IgD-negative memory B cell (primary cell): ENCODE results near the gene ZNF597. TPM values are rescaled to one million over a fixed set of nuclear protein-coding genes. Genes with fewer than 3 reads are reported as not detected.
A peak's percentile ranks its signal among the peaks of the same experiment; 100 is the strongest.
"Not testable (repeated sequence)": the region's sequence is repeated elsewhere in the genome, so short reads cannot be mapped to it uniquely, and the experiment has no call there.

Experiments used
- H3K27ac Mint-ChIP-seq, 3 donors: one replicate each; pipeline ENCODE4 v1.8.0; 2020 to 2022; ENCODE audit warnings: mild to moderate bottlenecking in 3 of 3, mixed read lengths in 3 of 3, moderate library complexity in 1 of 3
- H3K27me3 Mint-ChIP-seq: one replicate; pipeline ENCODE4 v1.8.0; 2021; ENCODE audit warnings: mixed read lengths
- H3K36me3 Mint-ChIP-seq: one replicate; pipeline ENCODE4 v1.8.0; 2020; ENCODE audit warnings: mild to moderate bottlenecking, mixed read lengths
- H3K4me1 Mint-ChIP-seq, 3 donors: one replicate each; pipeline ENCODE4 v1.8.0; 2020 to 2022; ENCODE audit warnings: mixed read lengths in 3 of 3, mild to moderate bottlenecking in 1 of 3
- H3K4me3 Mint-ChIP-seq, 4 donors: one replicate each; pipeline ENCODE4 v1.8.0; 2020 to 2022; ENCODE audit warnings: mild to moderate bottlenecking in 4 of 4, mixed read lengths in 4 of 4, moderate library complexity in 3 of 4
- H3K9me3 Mint-ChIP-seq, 3 donors: one replicate each; pipeline ENCODE4 v1.8.0; 2020 to 2021; ENCODE audit warnings: mixed read lengths in 3 of 3, mild to moderate bottlenecking in 1 of 3
- polyA plus RNA-seq: library from polyadenylated mRNA; unstranded; fragments of 300-500 nt; fragmentation: Illumina TruSeq; gene quantifications from one replicate; pipeline ENCODE4 v1.2.3, GENCODE V29; 2021

The ZNF597 gene
- polyA plus RNA-seq, 1 donor from 2014 or later = 1.0 TPM

GRCh38 chr16:3481696-3482658 lies 38.7 kb upstream of the ZNF597 start:
- Mint-ChIP-seq H3K4me1 (peaks cover 0 to 4% (median 0%) of the 10 kb centered on the region in 3 donors), H3K27ac (peak overlapping the region in 1 of 3 donors; percentile 73), H3K36me3 (peaks cover 8% of the 10 kb centered on the region)

GRCh38 chr16:3480901-3481695 lies 37.8 kb upstream of the ZNF597 start:
- Mint-ChIP-seq H3K27me3 (no peaks in the 10 kb centered on the region), H3K4me1 (peaks cover 0 to 4% (median 0%) of the 10 kb centered on the region in 3 donors), H3K9me3 (no peaks in the 10 kb centered on the region), H3K4me3 (no peak overlapping the region), H3K27ac (no peak overlapping the region), H3K36me3 (peaks cover 5% of the 10 kb centered on the region)

More at GRCh38 chr16:3481696-3482658, 38.7 kb upstream of the ZNF597 start:
- Mint-ChIP-seq H3K4me3 (no peak overlapping the region), H3K9me3 (no peaks in the 10 kb centered on the region), H3K27me3 (no peaks in the 10 kb centered on the region)

- Mint-ChIP-seq H3K27me3 (no peaks in the 10 kb centered on the region), H3K4me3 (no peak overlapping the region), H3K4me1 (peaks cover 0 to 4% (median 0%) of the 10 kb centered on the region in 3 donors), H3K27ac (no peak overlapping the region), H3K36me3 (peaks cover 6% of the 10 kb centered on the region), H3K9me3 (no peaks in the 10 kb centered on the region)
Observed at GRCh38 chr16:3479654-3480216, 36.4 kb upstream of the ZNF597 start.

GRCh38 chr16:3478242-3478925 lies 35.1 kb upstream of the ZNF597 start:
- Mint-ChIP-seq H3K27me3 (no peaks in the 10 kb centered on the region), H3K27ac (no peak overlapping the region), H3K36me3 (peaks cover 6% of the 10 kb centered on the region), H3K4me1 (peaks cover 0 to 5% (median 0%) of the 10 kb centered on the region in 3 donors), H3K4me3 (no peak overlapping the region), H3K9me3 (no peaks in the 10 kb centered on the region)

- Mint-ChIP-seq H3K4me3 (no peak overlapping the region), H3K9me3 (peaks cover 0 to 4% (median 3%) of the 10 kb centered on the region in 3 donors), H3K27ac (no peak overlapping the region), H3K4me1 (peaks cover 0 to 3% (median 0%) of the 10 kb centered on the region in 3 donors), H3K36me3 (peaks cover 1% of the 10 kb centered on the region), H3K27me3 (no peaks in the 10 kb centered on the region)
Observed at GRCh38 chr16:3476409-3476808, 33.1 kb upstream of the ZNF597 start.

- H3K36me3 Mint-ChIP-seq = peaks cover 1% of the 10 kb centered on the region
- H3K4me3 Mint-ChIP-seq = no peak overlapping the region
- H3K27me3 Mint-ChIP-seq = no peaks in the 10 kb centered on the region
- no peak overlapping the region for H3K27ac Mint-ChIP-seq
- H3K9me3 Mint-ChIP-seq = peaks cover 0 to 4% (median 3%) of the 10 kb centered on the region in 3 donors
- peaks cover 0 to 3% (median 0%) of the 10 kb centered on the region in 3 donors for H3K4me1 Mint-ChIP-seq
Observed at GRCh38 chr16:3475604-3476375, 32.5 kb upstream of the ZNF597 start.

GRCh38 chr16:3474870-3475269 lies 31.6 kb upstream of the ZNF597 start:
- H3K9me3 Mint-ChIP-seq, H3K27me3 Mint-ChIP-seq, H3K36me3 Mint-ChIP-seq, H3K4me1 Mint-ChIP-seq, H3K27ac Mint-ChIP-seq, H3K4me3 Mint-ChIP-seq: not testable (repeated sequence)

- Mint-ChIP-seq H3K9me3 (peaks cover 0 to 4% (median 3%) of the 10 kb centered on the region in 3 donors), H3K27me3 (no peaks in the 10 kb centered on the region), H3K36me3 (peaks cover 1% of the 10 kb centered on the region), H3K27ac (no peak overlapping the region), H3K4me3 (no peak overlapping the region), H3K4me1 (peaks cover 0 to 1% (median 0%) of the 10 kb centered on the region in 3 donors)
Observed at GRCh38 chr16:3474136-3474779, 31.0 kb upstream of the ZNF597 start.

GRCh38 chr16:3473596-3473943 lies 30.3 kb upstream of the ZNF597 start:
- H3K4me3 Mint-ChIP-seq, H3K27me3 Mint-ChIP-seq, H3K4me1 Mint-ChIP-seq: not testable (repeated sequence)

GRCh38 chr16:3472878-3473595 lies 29.7 kb upstream of the ZNF597 start:
- no peaks in the 10 kb centered on the region for H3K27me3 Mint-ChIP-seq
- peaks cover 1% of the 10 kb centered on the region for H3K36me3 Mint-ChIP-seq
- peaks cover 0 to 4% (median 3%) of the 10 kb centered on the region in 3 donors for H3K9me3 Mint-ChIP-seq
- peaks cover 0 to 4% (median 2%) of the 10 kb centered on the region in 3 donors for H3K4me1 Mint-ChIP-seq
- no peak overlapping the region for H3K27ac Mint-ChIP-seq
- no peak overlapping the region for H3K4me3 Mint-ChIP-seq

More at GRCh38 chr16:3473596-3473943, 30.3 kb upstream of the ZNF597 start:
- not testable (repeated sequence) for H3K36me3 Mint-ChIP-seq, H3K9me3 Mint-ChIP-seq, H3K27ac Mint-ChIP-seq

- Mint-ChIP-seq H3K27me3 (no peaks in the 10 kb centered on the region), H3K4me3 (peak overlapping the region in 1 of 4 donors; percentile 22), H3K27ac (no peak overlapping the region), H3K4me1 (peaks cover 0 to 7% (median 6%) of the 10 kb centered on the region in 3 donors), H3K9me3 (peaks cover 0 to 4% (median 3%) of the 10 kb centered on the region in 3 donors), H3K36me3 (peaks cover 2% of the 10 kb centered on the region)
Observed at GRCh38 chr16:3471518-3472176, 28.3 kb upstream of the ZNF597 start.

GRCh38 chr16:3470723-3471122 lies 27.4 kb upstream of the ZNF597 start:
- Mint-ChIP-seq H3K4me3 (no peak overlapping the region), H3K9me3 (peaks cover 0 to 4% (median 3%) of the 10 kb centered on the region in 3 donors), H3K36me3 (peaks cover 4% of the 10 kb centered on the region), H3K4me1 (peaks cover 0 to 12% (median 7%) of the 10 kb centered on the region in 3 donors), H3K27me3 (no peaks in the 10 kb centered on the region), H3K27ac (no peak overlapping the region)
